Middle frontal gyrus (tissue), 1 donor: ENCODE data around the gene USP34.
"Not testable (repeated sequence)": the region's sequence is repeated elsewhere in the genome, so short reads cannot be mapped to it uniquely, and the experiment has no call there.

Experiments
- DNase-seq: peaks from one replicate; pipeline ENCODE4 v3.0.0-alpha.2; 2015; ENCODE audit warnings: low spot score; ENCODE audit errors: extremely low spot score

The USP34 gene

GRCh38 chr2:61252031-61252430 is 218.9 kb downstream of the USP34 start:
- DNase-seq, result no peak

- DNase-seq, result no peak
Measured at GRCh38 chr2:61249521-61250071, 221.3 kb downstream of the USP34 start.

- no peak for DNase-seq
Measured at GRCh38 chr2:61247204-61247812, 223.6 kb downstream of the USP34 start.

- no peak for DNase-seq
Measured at GRCh38 chr2:61244694-61245093, 226.2 kb downstream of the USP34 start.

GRCh38 chr2:61241266-61241665 is 229.6 kb downstream of the USP34 start:
- DNase-seq, result no peak

GRCh38 chr2:61238219-61239012 is 232.5 kb downstream of the USP34 start:
- DNase-seq, result no peak

- DNase-seq, result no peak
Measured at GRCh38 chr2:61235716-61236115, 235.2 kb downstream of the USP34 start.

- DNase-seq, result no peak
Measured at GRCh38 chr2:61233581-61233980, 237.3 kb downstream of the USP34 start.

- DNase-seq, result no peak
Measured at GRCh38 chr2:61229936-61230335, 241.0 kb downstream of the USP34 start.

- no peak for DNase-seq
Measured at GRCh38 chr2:61222567-61222966, 248.3 kb downstream of the USP34 start.

GRCh38 chr2:61221819-61222218 is 249.1 kb downstream of the USP34 start:
- no peak for DNase-seq

- DNase-seq, result no peak
Measured at GRCh38 chr2:61220768-61221167, 250.1 kb downstream of the USP34 start.

- DNase-seq, result no peak
Measured at GRCh38 chr2:61218817-61219170, 252.1 kb downstream of the USP34 start.

GRCh38 chr2:61218076-61218816 is 252.6 kb downstream of the USP34 start:
- DNase-seq, result no peak

GRCh38 chr2:61214171-61214570 is 256.7 kb downstream of the USP34 start:
- DNase-seq, result no peak

GRCh38 chr2:61210332-61210981 is 260.4 kb downstream of the USP34 start:
- no peak for DNase-seq

GRCh38 chr2:61205132-61205531 is 265.8 kb downstream of the USP34 start:
- DNase-seq, result no peak

GRCh38 chr2:61196671-61197070 is 274.2 kb downstream of the USP34 start:
- no peak for DNase-seq

GRCh38 chr2:61194646-61195045 is 276.2 kb downstream of the USP34 start:
- DNase-seq, result not testable (repeated sequence)

GRCh38 chr2:61193670-61194561 is 277.0 kb downstream of the USP34 start:
- no peak for DNase-seq

GRCh38 chr2:61187085-61187484 is 283.8 kb downstream of the USP34 start:
- no peak for DNase-seq
